LNCaP clone FGC (cell line): ENCODE data around the gene ABCC9.

Experiments used
- DNase-seq: peaks from one replicate; pipeline ENCODE4 v3.0.0-alpha.2; 2011; ENCODE audit warnings: low read depth
- H3K4me3 ChIP-seq: 2 replicates; pipeline ENCODE4 v1.5.1; 2011; ENCODE audit warnings: mild to moderate bottlenecking, low read depth, low read length, control low read depth
- TF ChIP-seq, protein P1 (sequence below): IDR thresholded peaks from 2 replicates; pipeline ENCODE4 v1.5.1; 2012; ENCODE audit warnings: mild to moderate bottlenecking; ENCODE audit not compliant: control insufficient read depth, insufficient read depth; ENCODE audit errors: extremely low read depth

ABCC9 gene

DNA sequence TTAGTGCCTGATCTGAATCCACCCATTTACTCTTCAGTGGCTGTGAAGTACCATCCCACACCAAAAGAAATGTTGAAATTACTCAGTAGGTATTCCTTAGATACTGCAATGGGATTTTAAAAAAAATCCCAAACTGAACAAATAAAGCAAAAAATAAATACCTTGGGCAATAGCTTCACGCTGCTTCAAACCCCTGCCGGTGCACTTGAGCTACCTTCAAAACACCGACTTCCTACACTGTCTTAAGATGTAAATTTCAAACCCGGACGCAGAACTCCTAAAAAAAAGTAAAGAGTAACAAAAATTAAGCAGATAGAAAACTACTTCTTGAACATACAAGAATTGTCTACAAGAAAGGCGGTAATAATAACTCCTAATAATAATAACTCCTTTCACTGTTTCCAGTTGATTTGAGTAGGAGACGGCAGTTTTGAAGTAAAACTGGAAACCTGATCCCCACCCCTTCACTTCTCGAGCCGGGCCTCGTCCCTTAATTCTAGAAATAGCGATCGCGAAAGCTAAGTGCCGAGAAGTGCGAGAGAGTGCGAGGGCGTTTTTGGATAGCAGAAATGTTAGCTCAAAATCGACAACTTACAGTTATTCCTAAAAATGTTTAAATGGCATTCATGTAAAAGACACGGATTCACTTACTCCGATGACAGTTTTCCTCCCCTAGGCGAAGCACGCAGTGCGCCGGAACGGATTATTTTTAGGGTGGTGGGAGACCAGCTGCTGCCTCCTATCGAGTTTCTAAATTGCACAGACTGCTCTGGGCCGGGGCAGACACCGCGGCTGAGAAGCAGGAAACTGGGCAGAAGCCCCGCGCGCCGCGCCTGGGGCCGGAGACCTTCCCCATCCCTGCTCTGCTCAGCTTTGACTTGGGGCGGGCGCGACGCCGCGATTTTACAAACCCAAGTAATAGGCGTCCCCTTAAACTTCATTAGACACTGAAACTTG is at the start of gene ABCC9:
Gene ABCC9, minus strand, starts transcription at position 878 of the 957 bp plus-strand sequence. CDS start 4,752 bp downstream, outside the sequence.
- TF ChIP-seq, protein P1, sequence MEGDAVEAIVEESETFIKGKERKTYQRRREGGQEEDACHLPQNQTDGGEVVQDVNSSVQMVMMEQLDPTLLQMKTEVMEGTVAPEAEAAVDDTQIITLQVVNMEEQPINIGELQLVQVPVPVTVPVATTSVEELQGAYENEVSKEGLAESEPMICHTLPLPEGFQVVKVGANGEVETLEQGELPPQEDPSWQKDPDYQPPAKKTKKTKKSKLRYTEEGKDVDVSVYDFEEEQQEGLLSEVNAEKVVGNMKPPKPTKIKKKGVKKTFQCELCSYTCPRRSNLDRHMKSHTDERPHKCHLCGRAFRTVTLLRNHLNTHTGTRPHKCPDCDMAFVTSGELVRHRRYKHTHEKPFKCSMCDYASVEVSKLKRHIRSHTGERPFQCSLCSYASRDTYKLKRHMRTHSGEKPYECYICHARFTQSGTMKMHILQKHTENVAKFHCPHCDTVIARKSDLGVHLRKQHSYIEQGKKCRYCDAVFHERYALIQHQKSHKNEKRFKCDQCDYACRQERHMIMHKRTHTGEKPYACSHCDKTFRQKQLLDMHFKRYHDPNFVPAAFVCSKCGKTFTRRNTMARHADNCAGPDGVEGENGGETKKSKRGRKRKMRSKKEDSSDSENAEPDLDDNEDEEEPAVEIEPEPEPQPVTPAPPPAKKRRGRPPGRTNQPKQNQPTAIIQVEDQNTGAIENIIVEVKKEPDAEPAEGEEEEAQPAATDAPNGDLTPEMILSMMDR: no peak
- DNase-seq: no peak
- no peak within 1 kb of the TSS for H3K4me3 ChIP-seq

- TF ChIP-seq, protein P1: peak; percentile 68
- H3K4me3 ChIP-seq: no peak overlapping the region
- DNase-seq: no peak
These were observed 48.7 kb upstream of the ABCC9 start for GRCh38 chr12:21989819-21990412.

DNA sequence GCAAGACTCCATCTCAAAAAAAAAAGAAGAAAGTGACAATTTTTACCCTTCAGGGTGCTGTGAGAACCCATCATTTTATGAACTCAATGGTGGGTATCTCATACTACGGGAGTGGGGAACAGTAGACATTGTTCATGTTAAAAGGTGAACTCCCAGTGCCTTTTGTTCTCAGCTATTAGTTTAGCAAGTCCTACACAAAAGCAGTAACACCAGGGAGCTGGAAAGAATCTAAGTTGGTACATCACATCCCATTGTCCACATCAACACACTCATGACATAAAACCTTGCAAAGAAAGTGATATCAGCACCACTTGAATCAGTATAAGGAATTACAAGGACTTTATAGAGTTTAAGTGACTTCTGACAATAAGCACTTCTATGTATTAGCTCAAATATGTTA is 47.4 kb upstream of the ABCC9 start:
- no peak for DNase-seq
- no peak overlapping the region for H3K4me3 ChIP-seq
- TF ChIP-seq, protein P1: no peak

DNA sequence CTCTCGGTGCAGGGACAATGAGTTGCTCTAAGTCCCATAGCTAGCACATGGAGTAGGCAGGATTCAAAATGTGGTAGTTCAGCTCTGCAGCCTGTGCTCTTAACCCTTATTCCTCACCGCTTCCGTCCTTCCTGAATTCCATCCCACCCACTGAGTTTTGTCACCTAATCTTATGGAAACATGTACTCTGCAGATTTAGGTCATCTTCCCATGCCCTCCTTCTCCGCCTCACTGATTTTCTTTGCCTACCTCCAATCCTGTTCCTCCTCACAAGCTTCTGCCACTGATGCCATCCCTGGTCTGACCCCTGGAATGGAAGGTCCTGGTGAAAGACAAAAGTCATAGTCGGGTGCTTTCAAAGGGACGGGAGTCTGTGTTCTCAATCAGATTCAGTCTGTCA is 46.5 kb upstream of the ABCC9 start:
- TF ChIP-seq, protein P1: no peak
- DNase-seq: no peak
- H3K4me3 ChIP-seq: no peak overlapping the region

GRCh38 chr12:21985155-21985554 is 43.9 kb upstream of the ABCC9 start:
- no peak for DNase-seq
- no peak overlapping the region for H3K4me3 ChIP-seq
- TF ChIP-seq, protein P1: no peak

DNA sequence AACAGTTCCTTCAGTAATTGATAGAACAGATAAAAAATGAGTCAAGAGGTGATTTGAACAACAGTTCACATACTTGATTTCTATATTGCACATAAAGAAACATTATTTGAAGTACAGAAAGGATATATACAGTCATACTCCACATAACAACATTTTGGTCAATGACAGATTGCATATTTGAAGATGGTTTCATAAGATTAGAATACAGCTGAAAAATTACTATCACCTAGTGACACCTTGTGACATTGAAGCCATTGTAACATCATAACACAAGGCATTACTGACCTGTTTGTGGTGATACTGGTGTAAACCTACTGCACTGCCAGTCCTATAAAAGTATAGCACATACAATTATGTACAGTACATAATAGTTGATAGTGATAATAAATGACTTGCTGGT is 43.1 kb upstream of the ABCC9 start:
- no peak for DNase-seq
- no peak overlapping the region for H3K4me3 ChIP-seq
- TF ChIP-seq, protein P1: 0 out of 2 replicates have a peak, but pooled peaks have one; percentile 11
